Measurements from ENCODE around the gene AFAP1.

Gene AFAP1

GRCh38 chr4:7910952-7911578 lies 28.6 kb downstream of the AFAP1 start:
- DNase-seq (ENCODE audit: low spot score): no peak

- DNase-seq (ENCODE audit: low spot score): no peak
These were observed 29.3 kb downstream of the AFAP1 start for GRCh38 chr4:7910263-7910896.

- DNase-seq (ENCODE audit: low spot score): no peak
These were observed 30.0 kb downstream of the AFAP1 start for GRCh38 chr4:7909463-7910262.

- DNase-seq (ENCODE audit: low spot score): no peak
These were observed 31.0 kb downstream of the AFAP1 start for GRCh38 chr4:7908668-7909067.

GRCh38 chr4:7907142-7907541 lies 32.5 kb downstream of the AFAP1 start:
- no peak for DNase-seq (ENCODE audit: low spot score)

GRCh38 chr4:7906171-7906701 lies 33.4 kb downstream of the AFAP1 start:
- no peak for DNase-seq (ENCODE audit: low spot score)

GRCh38 chr4:7904952-7905915 lies 34.4 kb downstream of the AFAP1 start:
- DNase-seq (ENCODE audit: low spot score): no peak

GRCh38 chr4:7903791-7904516 lies 35.7 kb downstream of the AFAP1 start:
- no peak for DNase-seq (ENCODE audit: low spot score)

- DNase-seq (ENCODE audit: low spot score): no peak
These were observed 36.8 kb downstream of the AFAP1 start for GRCh38 chr4:7902826-7903225.

- DNase-seq (ENCODE audit: low spot score): no peak
These were observed 37.5 kb downstream of the AFAP1 start for GRCh38 chr4:7902101-7902553.

- DNase-seq (ENCODE audit: low spot score): no peak
These were observed 38.3 kb downstream of the AFAP1 start for GRCh38 chr4:7901311-7901885.

GRCh38 chr4:7900334-7900909 lies 39.2 kb downstream of the AFAP1 start:
- no peak for DNase-seq (ENCODE audit: low spot score)

GRCh38 chr4:7899184-7899869 lies 40.3 kb downstream of the AFAP1 start:
- DNase-seq (ENCODE audit: low spot score): no peak

GRCh38 chr4:7898385-7898784 lies 41.3 kb downstream of the AFAP1 start:
- DNase-seq (ENCODE audit: low spot score): no peak

GRCh38 chr4:7897811-7898210 lies 41.9 kb downstream of the AFAP1 start:
- DNase-seq (ENCODE audit: low spot score): no peak

GRCh38 chr4:7894677-7895181 lies 44.9 kb downstream of the AFAP1 start:
- DNase-seq (ENCODE audit: low spot score): no peak

- DNase-seq (ENCODE audit: low spot score): no peak
These were observed 45.5 kb downstream of the AFAP1 start for GRCh38 chr4:7894098-7894676.

GRCh38 chr4:7893539-7893938 lies 46.1 kb downstream of the AFAP1 start:
- DNase-seq (ENCODE audit: low spot score): no peak

Data from LoVo (cell line).